ENCODE results near the gene INTS2. TPM values are rescaled to one million over a fixed set of nuclear protein-coding genes. Genes with fewer than 3 reads are reported as not detected.
"Not testable (repeated sequence)": the region's sequence is repeated elsewhere in the genome, so short reads cannot be mapped to it uniquely, and the experiment has no call there.

Gene INTS2
- total RNA-seq, 1 experiment from 2014 or later = 26.3 TPM

DNA sequence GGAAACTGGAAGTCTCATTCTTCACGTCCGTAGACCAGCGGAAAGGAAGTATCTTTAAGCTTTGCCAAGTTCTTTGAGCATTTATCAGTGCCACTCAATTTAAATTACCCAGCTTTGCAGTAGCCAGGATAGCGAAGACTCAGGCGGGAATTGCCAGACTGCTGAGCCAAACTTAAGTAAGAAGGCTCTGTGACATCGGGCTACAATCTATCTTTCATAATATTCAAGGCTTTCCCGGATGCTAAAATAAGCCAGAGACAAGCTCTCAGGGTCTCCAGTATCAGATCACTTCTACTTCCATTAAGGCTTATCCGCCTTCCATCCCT, 64.0 kb downstream of the INTS2 start:
- peak overlapping the region; percentile 92 for H3K27ac ChIP-seq (ENCODE audit: low read depth, low read length, poor library complexity, severe bottlenecking)
- no peak for DNase-seq (ENCODE audit: low spot score)
- intact Hi-C loops (cut with micrococcal nuclease; ENCODE audit: unreplicated experiment) = no loop called here
- H3K36me3 ChIP-seq (ENCODE audit: insufficient read depth, low read length, poor library complexity, severe bottlenecking) = peaks cover 37% of the 10 kb centered on the region
- ChIA-PET CTCF (interaction anchor here (2.4 kb wide), 1 partner anchor 246 kb away, joined by 12 read pairs; no protein-coding TSS in a partner anchor), POLR2A (ENCODE audit: low non-redundant PET) (interaction anchor here (0.6 to 0.7 kb wide), 6 partner anchors 64 to 747 kb away, joined by 3 to 9 read pairs (median 7); partner anchors contain the start of gene INTS2)
- peak overlapping the region; percentile 69 for H3K4me3 ChIP-seq (ENCODE audit: low read depth, low read length, poor library complexity, severe bottlenecking)
- BruUV-seq (replicated peaks) = TSS peak; percentile 95
- no peak for TF ChIP-seq EZH2 (IDR thresholded peaks at IDR 0.05; ENCODE audit: borderline replicate concordance, low read depth, low read length, poor library complexity, severe bottlenecking)
- TF ChIP-seq, protein P1, sequence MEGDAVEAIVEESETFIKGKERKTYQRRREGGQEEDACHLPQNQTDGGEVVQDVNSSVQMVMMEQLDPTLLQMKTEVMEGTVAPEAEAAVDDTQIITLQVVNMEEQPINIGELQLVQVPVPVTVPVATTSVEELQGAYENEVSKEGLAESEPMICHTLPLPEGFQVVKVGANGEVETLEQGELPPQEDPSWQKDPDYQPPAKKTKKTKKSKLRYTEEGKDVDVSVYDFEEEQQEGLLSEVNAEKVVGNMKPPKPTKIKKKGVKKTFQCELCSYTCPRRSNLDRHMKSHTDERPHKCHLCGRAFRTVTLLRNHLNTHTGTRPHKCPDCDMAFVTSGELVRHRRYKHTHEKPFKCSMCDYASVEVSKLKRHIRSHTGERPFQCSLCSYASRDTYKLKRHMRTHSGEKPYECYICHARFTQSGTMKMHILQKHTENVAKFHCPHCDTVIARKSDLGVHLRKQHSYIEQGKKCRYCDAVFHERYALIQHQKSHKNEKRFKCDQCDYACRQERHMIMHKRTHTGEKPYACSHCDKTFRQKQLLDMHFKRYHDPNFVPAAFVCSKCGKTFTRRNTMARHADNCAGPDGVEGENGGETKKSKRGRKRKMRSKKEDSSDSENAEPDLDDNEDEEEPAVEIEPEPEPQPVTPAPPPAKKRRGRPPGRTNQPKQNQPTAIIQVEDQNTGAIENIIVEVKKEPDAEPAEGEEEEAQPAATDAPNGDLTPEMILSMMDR (conservative IDR thresholded peaks at IDR 0.05; ENCODE audit: low read depth, low read length) = no peak
- no peaks in the 10 kb centered on the region for H3K9me3 ChIP-seq (ENCODE audit: low read depth, low read length, poor library complexity, severe bottlenecking)
- H3K27me3 ChIP-seq (replicated peaks; ENCODE audit: insufficient read depth, low read depth, low read length, poor library complexity) = no peaks in the 10 kb centered on the region
- peaks cover 15% of the 10 kb centered on the region for H3K4me1 ChIP-seq (ENCODE audit: insufficient read depth, low read length, poor library complexity, severe bottlenecking)

DNA sequence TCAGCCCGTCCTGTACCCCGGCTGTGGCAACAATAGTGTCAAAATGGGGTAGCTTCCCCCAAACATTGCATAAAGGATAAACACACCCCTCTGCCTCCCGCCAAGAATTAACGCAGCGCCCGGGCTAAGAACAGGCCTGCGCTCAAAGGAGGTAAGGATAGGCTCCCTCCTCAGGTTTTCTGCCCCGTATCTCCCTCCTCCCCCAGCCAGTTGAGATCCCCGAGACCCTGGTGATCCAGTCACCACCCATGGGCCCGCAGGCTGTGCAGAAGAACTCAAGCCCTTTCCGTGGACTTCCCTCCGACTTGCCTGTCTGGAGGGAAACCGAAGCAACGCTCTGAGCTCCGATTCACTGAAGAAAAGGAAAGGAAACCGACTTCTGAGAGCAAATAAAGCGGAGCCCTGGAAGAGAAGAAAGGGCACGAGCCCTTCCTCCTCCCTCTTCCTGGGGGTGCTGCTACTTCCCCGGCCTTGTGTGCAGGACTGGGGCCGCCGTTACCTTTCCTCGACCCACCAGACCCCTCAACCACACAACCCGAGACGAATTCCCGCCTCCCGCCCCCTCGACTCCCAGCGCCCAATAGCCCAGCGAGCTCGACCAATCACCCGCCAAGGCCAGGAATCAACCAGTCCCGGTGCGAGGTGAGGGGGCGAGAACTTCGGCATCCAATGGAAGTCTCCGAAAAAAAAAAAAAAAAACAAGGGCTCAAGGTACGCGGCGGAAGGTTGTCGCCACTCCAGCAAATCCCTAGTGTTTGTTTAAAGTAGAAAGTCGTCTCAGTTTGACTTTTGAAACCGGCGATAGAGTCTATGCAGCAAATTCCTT, 64.6 kb downstream of the INTS2 start, which contains the start of gene BRIP1:
BRIP1 (minus strand) TSS at position 554 of the 826 bp plus-strand sequence. CDS start 1,989 bp downstream, outside the sequence.
- DNase-seq (ENCODE audit: low spot score) = peak; percentile 99
- intact Hi-C loops (cut with micrococcal nuclease; ENCODE audit: unreplicated experiment) = no loop called here
- ChIA-PET POLR2A (ENCODE audit: low non-redundant PET) (interaction anchor here (0.5 to 0.7 kb wide), 7 partner anchors 65 to 746 kb away, joined by 3 to 9 read pairs (median 7); partner anchors contain the start of gene INTS2), CTCF (interaction anchor here (0.6 to 2.4 kb wide), 4 partner anchors 202 to 343 kb away, joined by 4 to 12 read pairs (median 8); no protein-coding TSS in a partner anchor)
- no TSS peak for BruUV-seq (replicated peaks)
- peaks cover 36% of the 10 kb centered on the region for H3K36me3 ChIP-seq (ENCODE audit: insufficient read depth, low read length, poor library complexity, severe bottlenecking)
- H3K9me3 ChIP-seq (ENCODE audit: low read depth, low read length, poor library complexity, severe bottlenecking) = no peaks in the 10 kb centered on the region
- peaks cover 15% of the 10 kb centered on the region for H3K4me1 ChIP-seq (ENCODE audit: insufficient read depth, low read length, poor library complexity, severe bottlenecking)
- peak within 1 kb of the TSS; percentile 69 for H3K4me3 ChIP-seq (ENCODE audit: low read depth, low read length, poor library complexity, severe bottlenecking)
- no peak for TF ChIP-seq EZH2 (IDR thresholded peaks at IDR 0.05; ENCODE audit: borderline replicate concordance, low read depth, low read length, poor library complexity, severe bottlenecking)
- TF ChIP-seq, protein P1 (conservative IDR thresholded peaks at IDR 0.05; ENCODE audit: low read depth, low read length) = no peak
- H3K27ac ChIP-seq (ENCODE audit: low read depth, low read length, poor library complexity, severe bottlenecking) = peak within 1 kb of the TSS; percentile 92
- H3K27me3 ChIP-seq (replicated peaks; ENCODE audit: insufficient read depth, low read depth, low read length, poor library complexity) = no peaks in the 10 kb centered on the region

DNA sequence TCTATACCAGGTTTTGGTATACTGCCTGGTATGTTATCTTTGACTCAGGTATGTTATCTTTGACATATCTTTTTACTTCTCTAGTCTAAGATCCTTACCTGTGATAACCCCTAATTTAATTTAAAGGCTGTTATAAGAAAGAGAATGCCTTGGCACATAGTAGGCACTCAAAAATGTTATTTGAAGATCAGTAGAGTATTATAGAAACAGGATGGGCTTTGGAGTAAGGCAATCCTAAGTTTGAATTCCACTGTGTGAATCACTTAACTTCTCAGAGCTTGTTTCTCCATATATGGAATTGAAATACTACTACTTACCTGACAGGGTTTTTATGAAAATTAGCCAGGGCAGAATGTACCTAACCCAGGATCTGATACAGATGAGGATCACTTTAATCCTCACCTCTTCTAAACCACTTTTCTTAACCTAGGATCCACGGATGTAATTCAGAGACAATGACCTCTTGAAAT, 65.6 kb downstream of the INTS2 start:
- peaks cover 28% of the 10 kb centered on the region for H3K36me3 ChIP-seq (ENCODE audit: insufficient read depth, low read length, poor library complexity, severe bottlenecking)
- BruUV-seq (replicated peaks) = no TSS peak
- no peaks in the 10 kb centered on the region for H3K9me3 ChIP-seq (ENCODE audit: low read depth, low read length, poor library complexity, severe bottlenecking)
- H3K4me3 ChIP-seq (ENCODE audit: low read depth, low read length, poor library complexity, severe bottlenecking) = peak overlapping the region; percentile 69
- H3K27me3 ChIP-seq (replicated peaks; ENCODE audit: insufficient read depth, low read depth, low read length, poor library complexity) = no peaks in the 10 kb centered on the region
- ChIA-PET POLR2A (ENCODE audit: low non-redundant PET) (no interaction called here), CTCF (interaction anchor here (0.6 to 2.4 kb wide), 2 partner anchors 247 to 344 kb away, joined by 8 to 12 read pairs; no protein-coding TSS in a partner anchor)
- intact Hi-C loops (cut with micrococcal nuclease; ENCODE audit: unreplicated experiment) = no loop called here
- peaks cover 15% of the 10 kb centered on the region for H3K4me1 ChIP-seq (ENCODE audit: insufficient read depth, low read length, poor library complexity, severe bottlenecking)
- peak overlapping the region; percentile 92 for H3K27ac ChIP-seq (ENCODE audit: low read depth, low read length, poor library complexity, severe bottlenecking)
- no peak for DNase-seq (ENCODE audit: low spot score)
- TF ChIP-seq EZH2 (IDR thresholded peaks at IDR 0.05; ENCODE audit: borderline replicate concordance, low read depth, low read length, poor library complexity, severe bottlenecking) = no peak
- TF ChIP-seq, protein P1 (conservative IDR thresholded peaks at IDR 0.05; ENCODE audit: low read depth, low read length) = no peak

DNA sequence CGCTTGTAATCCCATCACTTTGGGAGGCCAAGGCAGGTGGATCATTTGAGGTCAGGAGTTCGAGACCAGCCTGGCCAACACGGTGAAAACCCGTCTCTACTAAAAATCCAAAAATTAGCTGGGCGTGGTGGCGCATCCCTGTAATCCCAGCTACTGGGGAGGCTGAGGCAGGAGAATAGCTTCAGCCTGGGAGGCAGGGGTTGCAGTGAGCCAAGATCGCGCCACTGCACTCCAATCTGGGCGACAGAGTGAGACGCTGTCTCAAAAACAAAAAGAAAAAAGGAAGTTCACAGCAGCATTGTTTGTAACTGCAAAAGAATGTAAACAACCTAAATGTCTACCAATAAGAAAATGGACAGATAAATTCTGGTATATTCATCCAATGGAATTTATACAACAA, 67.4 kb downstream of the INTS2 start:
- peaks cover 36% of the 10 kb centered on the region for H3K36me3 ChIP-seq (ENCODE audit: insufficient read depth, low read length, poor library complexity, severe bottlenecking)
- CTCF ChIA-PET; H3K27me3 ChIP-seq (replicated peaks; ENCODE audit: insufficient read depth, low read depth, low read length, poor library complexity); POLR2A ChIA-PET (ENCODE audit: low non-redundant PET); intact Hi-C loops (cut with micrococcal nuclease; ENCODE audit: unreplicated experiment); H3K4me3 ChIP-seq (ENCODE audit: low read depth, low read length, poor library complexity, severe bottlenecking); DNase-seq (ENCODE audit: low spot score); BruUV-seq (replicated peaks); H3K9me3 ChIP-seq (ENCODE audit: low read depth, low read length, poor library complexity, severe bottlenecking); H3K27ac ChIP-seq (ENCODE audit: low read depth, low read length, poor library complexity, severe bottlenecking): not testable (repeated sequence)
- H3K4me1 ChIP-seq (ENCODE audit: insufficient read depth, low read length, poor library complexity, severe bottlenecking) = peaks cover 15% of the 10 kb centered on the region
